Ovary (tissue), 9 donors: ENCODE data around the gene ANKH. TPM values are rescaled to one million over a fixed set of nuclear protein-coding genes. Genes with fewer than 3 reads are reported as not detected.

Experiments used
- DNase-seq, 5 donors: peaks; one replicate each; pipeline ENCODE4 v3.0.0-alpha.2; 2019 to 2020
- H3K27ac ChIP-seq, 2 donors: fragments of 200-600 bp; one replicate each; pipeline versions ENCODE4 v1.5.1 to v1.8.0; 2019 to 2022
- H3K27me3 ChIP-seq: fragments of 200-600 bp; one replicate; pipeline ENCODE4 v1.8.0; 2022
- H3K36me3 ChIP-seq: fragments of 200-600 bp; sonication (generic); one replicate; pipeline ENCODE4 v1.5.1; 2019
- H3K4me1 ChIP-seq: one replicate; pipeline ENCODE4 v1.8.1; 2013; ENCODE audit warnings: mild to moderate bottlenecking, moderate library complexity; ENCODE audit not compliant: insufficient read depth
- H3K4me3 ChIP-seq: fragments of 200-600 bp; sonication (generic); one replicate; pipeline ENCODE4 v1.5.1; 2017
- H3K9me3 ChIP-seq, 2 donors: fragments of 200-600 bp in 1 of 2; sonication (generic) in 1 of 2; one replicate each; pipeline versions ENCODE4 v1.5.1 to v1.8.1; 2013 to 2019; ENCODE audit warnings: mild to moderate bottlenecking in 1 of 2, moderate library complexity in 1 of 2
- CTCF ChIP-seq, 3 donors: fragments of 450-650 bp in 2 of 3; fragments of 200-600 bp in 1 of 3; IDR thresholded peaks; one replicate each; pipeline versions ENCODE4 v1.5.1 to v1.8.0; 2016 to 2022; ENCODE audit warnings: antibody characterized with exemption in 3 of 3, mild to moderate bottlenecking in 1 of 3
- EP300 ChIP-seq: sonication (generic); formaldehyde crosslinking; IDR thresholded peaks from one replicate; pipeline ENCODE4 v1.6.1; 2017; ENCODE audit warnings: antibody characterized with exemption
- POLR2A ChIP-seq: fragments of 450-650 bp; IDR thresholded peaks from one replicate; pipeline ENCODE4 v1.6.1; 2017; ENCODE audit warnings: antibody characterized with exemption, mild to moderate bottlenecking, moderate library complexity
- WGBS, 3 donors: extraction: QIAGEN DNeasy Blood & Tissue Kit in 1 of 3; methylation state at CpG; one replicate each; pipeline versions ENCODE4 v1.1.5 to v1.1.7; 2013 to 2017; 5-methylcytosine and 5-hydroxymethylcytosine counted together
- intact Hi-C, 4 donors: fragments of 100-400 bp; cut with DNase I; formaldehyde crosslinking; loops; one replicate each; pipeline versions ENCODE4 v1.11.0 to v1.15.1; 2022 to 2023
- polyA plus RNA-seq, 2 donors: library from polyadenylated mRNA; stranded (reverse); fragments of 200-250 nt in 1 of 2; fragments of 350-450 nt in 1 of 2; fragmentation: Illumina TruSeq in 1 of 2; extraction: RNeasy Lipid Tissue Mini Kit (QIAGEN cat#74804) in 1 of 2; gene quantifications; one replicate each; pipeline ENCODE4 v1.2.3, GENCODE V29; 2013 to 2014
- total RNA-seq, 7 donors: library from RNA; depleted of rRNA in 2 of 7; stranded (reverse); fragments of >200 nt in 2 of 7; fragmentation: NEBNext Ultra II Directional in 3 of 7; extraction: Animal tissue kit (Norgen Biotek cat#: 25700) in 3 of 7; gene quantifications; one replicate each; pipeline versions ENCODE4 v1.1.0 to v1.2.4, GENCODE V29; 2016 to 2023
- donor health status: DM: no; HTN: no; CAD: no; lungs with moderate emphysema.
- donor health status: DM: no; HTN: no; CAD: no.
- donor health status: Bipolar disorder and iron deficiency.
- donor health status: DM: yes; HTN: yes; CAD: no.
- donor health status: DM: no; HTN: no; CAD: no.
- donor health status: DM: yes; HTN: yes; CAD: no.

Gene ANKH
- total and polyA plus RNA-seq, 9 donors, result 17.2 to 80.7 (median 44.6) TPM

- Histone ChIP-seq H3K36me3 (no peaks in the 10 kb centered on the region), H3K27ac (no peak overlapping the region), H3K4me3 (no peak overlapping the region), H3K4me1 (no peaks in the 10 kb centered on the region), H3K27me3 (no peaks in the 10 kb centered on the region), H3K9me3 (no peaks in the 10 kb centered on the region)
- no peak for DNase-seq
- WGBS, 3 donors, result 39 to 53% (median 48%) methylated on average over 5 of the region's 5 CpGs
- intact Hi-C loops, result no loop called here
- TF ChIP-seq EP300 (no peak), POLR2A (no peak), CTCF (IDR thresholded peaks at IDR 0.05) (no peak)
Measured at GRCh38 chr5:14781106-14781505, 90.5 kb downstream of the ANKH start.

- TF ChIP-seq CTCF (IDR thresholded peaks at IDR 0.05) (no peak), POLR2A (no peak), EP300 (no peak)
- intact Hi-C loops, result no loop called here
- WGBS, 3 donors, result 87 to 91% (median 88%) methylated on average over 9 of the region's 9 CpGs
- no peak for DNase-seq
- H3K4me3 ChIP-seq, result no peak overlapping the region
- H3K27ac ChIP-seq, result no peak overlapping the region
- H3K4me1 ChIP-seq, result no peaks in the 10 kb centered on the region
- no peaks in the 10 kb centered on the region for H3K9me3 ChIP-seq
- no peaks in the 10 kb centered on the region for H3K27me3 ChIP-seq
- no peaks in the 10 kb centered on the region for H3K36me3 ChIP-seq
Measured at GRCh38 chr5:14779975-14780374, 91.6 kb downstream of the ANKH start.

- Histone ChIP-seq H3K36me3 (no peaks in the 10 kb centered on the region), H3K4me3 (no peak overlapping the region), H3K9me3 (no peaks in the 10 kb centered on the region), H3K27ac (no peak overlapping the region), H3K27me3 (no peaks in the 10 kb centered on the region), H3K4me1 (no peaks in the 10 kb centered on the region)
- no peak for DNase-seq
- TF ChIP-seq POLR2A (no peak), EP300 (no peak), CTCF (IDR thresholded peaks at IDR 0.05) (no peak)
- intact Hi-C loops, result no loop called here
- WGBS, 3 donors, result 86 to 90% (median 88%) methylated on average over 4 of the region's 4 CpGs
Measured at GRCh38 chr5:14778792-14779070, 92.8 kb downstream of the ANKH start.

- no peak for TF ChIP-seq EP300
- TF ChIP-seq POLR2A, result no peak
- Histone ChIP-seq H3K27ac (no peak overlapping the region), H3K36me3 (no peaks in the 10 kb centered on the region), H3K9me3 (no peaks in the 10 kb centered on the region), H3K4me1 (no peaks in the 10 kb centered on the region), H3K4me3 (no peak overlapping the region), H3K27me3 (no peaks in the 10 kb centered on the region)
- DNase-seq, result no peak
- intact Hi-C loops, result no loop called here
- 88 to 92% (median 90%) methylated on average over 11 of the region's 11 CpGs for WGBS, 3 donors
Measured at GRCh38 chr5:14777932-14778791, 93.4 kb downstream of the ANKH start.

GRCh38 chr5:14777187-14777586 lies 94.4 kb downstream of the ANKH start:
- intact Hi-C loops, result no loop called here
- TF ChIP-seq EP300, result no peak
- TF ChIP-seq POLR2A, result no peak
- WGBS, 3 donors, result 82 to 85% (median 84%) methylated on average over 6 of the region's 6 CpGs
- Histone ChIP-seq H3K27me3 (no peaks in the 10 kb centered on the region), H3K4me1 (no peaks in the 10 kb centered on the region), H3K27ac (no peak overlapping the region), H3K4me3 (no peak overlapping the region), H3K9me3 (no peaks in the 10 kb centered on the region), H3K36me3 (no peaks in the 10 kb centered on the region)
- DNase-seq, result no peak
